K562 (cell line): Measurements from ENCODE around the gene NIM1K. TPM values are rescaled to one million over a fixed set of nuclear protein-coding genes. Genes with fewer than 3 reads are reported as not detected.

Experiments used
- CTBP1 ChIP-seq: fragments of 450-650 bp; IDR thresholded peaks from 2 replicates; pipeline ENCODE4 v1.6.1; 2016; ENCODE audit warnings: borderline replicate concordance
- ELF2 ChIP-seq: fragments of 250-450 bp; sonication (Bioruptor Pico); IDR thresholded peaks from 2 replicates; pipeline ENCODE4 v1.5.0; 2021; ENCODE audit warnings: mild to moderate bottlenecking
- FOSL1 ChIP-seq: fragments of 200-800 bp; sonication (Bioruptor generic); conservative IDR thresholded peaks from 2 replicates; pipeline ENCODE4 v1.6.1; 2016; ENCODE audit warnings: missing genetic modification characterization, missing compliant biosample characterization
- HDAC2 ChIP-seq: fragments of 450-650 bp; IDR thresholded peaks from 2 replicates; pipeline ENCODE4 v1.6.1; 2016; ENCODE audit warnings: mild to moderate bottlenecking
- KDM1A ChIP-seq, 2 experiments: fragments of 450-650 bp; IDR thresholded peaks; 2 replicates each; pipeline ENCODE4 v1.6.1; 2016; ENCODE audit warnings: mild to moderate bottlenecking in 2 of 2
- MEIS2 ChIP-seq: fragments of 450-650 bp; IDR thresholded peaks from 2 replicates; pipeline ENCODE4 v1.6.1; 2014; ENCODE audit warnings: mild to moderate bottlenecking; ENCODE audit not compliant: partially characterized antibody
- NCOR1 ChIP-seq: fragments of 450-650 bp; IDR thresholded peaks from 2 replicates; pipeline ENCODE4 v1.6.1; 2016; ENCODE audit warnings: mild to moderate bottlenecking, moderate library complexity
- POLR3G ChIP-seq: IDR thresholded peaks from 2 replicates; pipeline ENCODE4 v1.6.1; 2011; ENCODE audit not compliant: insufficient read length, insufficient replicate concordance; ENCODE audit errors: extremely low read depth
- TCF7 ChIP-seq: sonication (generic); IDR thresholded peaks from 2 replicates; pipeline ENCODE4 v1.6.1; 2016; ENCODE audit warnings: antibody characterized with exemption, borderline replicate concordance
- ZFPM2 ChIP-seq: fragments of 250-450 bp; sonication (Bioruptor Pico); IDR thresholded peaks from 2 replicates; pipeline ENCODE4 v1.5.1; 2022; ENCODE audit warnings: mild to moderate bottlenecking
- ZNF316 ChIP-seq: fragments of 450-650 bp; IDR thresholded peaks from 2 replicates; pipeline ENCODE4 v1.6.1; 2016
- ZSCAN29 ChIP-seq: fragments of 450-650 bp; IDR thresholded peaks from 2 replicates; pipeline ENCODE4 v1.6.1; 2017
- polyA plus RNA-seq, 8 experiments: library from polyadenylated mRNA; depleted of rRNA in 4 of 8; stranded (reverse) in 5 of 8; unstranded in 3 of 8; fragments of >200 nt; fragmentation: Nextera tagmentation in 2 of 8; fragmentation: Illumina TruSeq in 1 of 8; extraction: Ambion mirVana in 2 of 8; extraction: Trizol in 1 of 8; gene quantifications; 2 replicates each; pipeline versions ENCODE4 v1.2.1 to v1.2.3, GENCODE V29; 2011 to 2014; ENCODE audit warnings: inconsistent platforms in 1 of 8, missing spikeins in 1 of 8
- total RNA-seq, 7 experiments: library from RNA; depleted of rRNA in 6 of 7; stranded (reverse); fragments of >200 nt in 6 of 7; fragmentation: Illumina TruSeq in 2 of 7; extraction: Trizol in 2 of 7; gene quantifications; 2 replicates each; pipeline versions ENCODE4 v1.2.1 to v1.2.3, GENCODE V29; 2011 to 2021; ENCODE audit warnings: low replicate concordance in 1 of 7
- TF ChIP-seq, protein P1 (sequence below): fragments of 450-650 bp; IDR thresholded peaks from 2 replicates; pipeline ENCODE4 v1.6.1; 2018; ENCODE audit not compliant: partially characterized antibody
- TF ChIP-seq, protein P2 (sequence below), 2 experiments: IDR thresholded peaks in 1 of 2; conservative IDR thresholded peaks in 1 of 2; 2 replicates each; pipeline ENCODE4 v1.6.1; 2016; ENCODE audit warnings: low read depth in 2 of 2, mild to moderate bottlenecking in 1 of 2, missing compliant biosample characterization in 1 of 2, missing genetic modification characterization in 1 of 2, moderate library complexity in 1 of 2
- TF ChIP-seq, protein P3 (sequence below), 3 experiments: IDR thresholded peaks in 2 of 3; conservative IDR thresholded peaks in 1 of 3; 2 replicates each; pipeline ENCODE4 v1.5.1; 2011 to 2012; ENCODE audit warnings: low read length in 3 of 3, mild to moderate bottlenecking in 3 of 3, control low read depth in 2 of 3, improper control_type of control experiment in 1 of 3, inconsistent platforms in 1 of 3, low read depth in 1 of 3, mixed read lengths in 1 of 3, moderate library complexity in 1 of 3; ENCODE audit not compliant: insufficient read depth in 2 of 3
- TF ChIP-seq, protein P4 (sequence below): fragments of 450-650 bp; IDR thresholded peaks from 2 replicates; pipeline ENCODE4 v1.7.0; 2016; ENCODE audit warnings: borderline replicate concordance
- TF ChIP-seq, protein P5 (sequence below): fragments of 450-650 bp; IDR thresholded peaks from 2 replicates; pipeline ENCODE4 v1.6.1; 2016

Gene NIM1K
- total and polyA plus RNA-seq, 9 of the 15 experiments (the other 6 are each of a cell fraction or from before 2014, with no cell fraction given) = 0.03 to 0.34 (median 0.08) TPM; not detected in 3

DNA sequence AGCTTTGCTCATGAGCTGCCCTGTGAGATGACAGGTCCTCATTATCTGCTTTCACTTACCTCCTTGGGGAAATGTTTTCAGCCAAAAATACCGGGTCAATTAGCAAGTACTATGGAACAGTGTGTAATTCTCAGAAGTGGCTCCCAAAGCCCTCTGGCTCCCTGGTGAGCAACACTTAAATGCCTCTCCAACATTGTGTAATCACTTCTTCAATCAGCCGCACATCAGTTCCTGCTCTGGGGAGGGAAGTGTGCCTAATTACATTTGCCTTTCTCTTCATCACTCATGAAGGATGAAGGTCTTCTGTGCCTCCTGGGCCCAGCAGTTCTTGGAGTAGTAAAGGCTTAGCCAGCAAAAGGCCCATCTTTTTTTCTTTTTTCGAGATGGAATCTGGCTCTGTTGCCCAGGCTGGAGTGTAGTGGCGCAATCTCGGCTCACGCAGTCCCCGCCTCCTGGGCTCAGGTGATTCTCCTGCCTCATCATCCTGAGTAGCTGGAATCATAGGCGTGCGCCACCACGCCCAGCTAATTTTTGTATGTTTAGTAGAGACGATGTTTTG lies 23.1 kb downstream of the NIM1K start (continued):
- TF ChIP-seq TCF7 = 0 out of 2 replicates have a peak, but pooled peaks have one; percentile 50
- TF ChIP-seq, protein P1, sequence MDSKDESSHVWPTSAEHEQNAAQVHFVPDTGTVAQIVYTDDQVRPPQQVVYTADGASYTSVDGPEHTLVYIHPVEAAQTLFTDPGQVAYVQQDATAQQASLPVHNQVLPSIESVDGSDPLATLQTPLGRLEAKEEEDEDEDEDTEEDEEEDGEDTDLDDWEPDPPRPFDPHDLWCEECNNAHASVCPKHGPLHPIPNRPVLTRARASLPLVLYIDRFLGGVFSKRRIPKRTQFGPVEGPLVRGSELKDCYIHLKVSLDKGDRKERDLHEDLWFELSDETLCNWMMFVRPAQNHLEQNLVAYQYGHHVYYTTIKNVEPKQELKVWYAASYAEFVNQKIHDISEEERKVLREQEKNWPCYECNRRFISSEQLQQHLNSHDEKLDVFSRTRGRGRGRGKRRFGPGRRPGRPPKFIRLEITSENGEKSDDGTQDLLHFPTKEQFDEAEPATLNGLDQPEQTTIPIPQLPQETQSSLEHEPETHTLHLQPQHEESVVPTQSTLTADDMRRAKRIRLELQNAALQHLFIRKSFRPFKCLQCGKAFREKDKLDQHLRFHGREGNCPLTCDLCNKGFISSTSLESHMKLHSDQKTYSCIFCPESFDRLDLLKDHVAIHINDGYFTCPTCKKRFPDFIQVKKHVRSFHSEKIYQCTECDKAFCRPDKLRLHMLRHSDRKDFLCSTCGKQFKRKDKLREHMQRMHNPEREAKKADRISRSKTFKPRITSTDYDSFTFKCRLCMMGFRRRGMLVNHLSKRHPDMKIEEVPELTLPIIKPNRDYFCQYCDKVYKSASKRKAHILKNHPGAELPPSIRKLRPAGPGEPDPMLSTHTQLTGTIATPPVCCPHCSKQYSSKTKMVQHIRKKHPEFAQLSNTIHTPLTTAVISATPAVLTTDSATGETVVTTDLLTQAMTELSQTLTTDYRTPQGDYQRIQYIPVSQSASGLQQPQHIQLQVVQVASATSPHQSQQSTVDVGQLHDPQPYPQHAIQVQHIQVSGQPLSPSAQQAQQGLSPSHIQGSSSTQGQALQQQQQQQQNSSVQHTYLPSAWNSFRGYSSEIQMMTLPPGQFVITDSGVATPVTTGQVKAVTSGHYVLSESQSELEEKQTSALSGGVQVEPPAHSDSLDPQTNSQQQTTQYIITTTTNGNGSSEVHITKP = no peak
- TF ChIP-seq, protein P2, sequence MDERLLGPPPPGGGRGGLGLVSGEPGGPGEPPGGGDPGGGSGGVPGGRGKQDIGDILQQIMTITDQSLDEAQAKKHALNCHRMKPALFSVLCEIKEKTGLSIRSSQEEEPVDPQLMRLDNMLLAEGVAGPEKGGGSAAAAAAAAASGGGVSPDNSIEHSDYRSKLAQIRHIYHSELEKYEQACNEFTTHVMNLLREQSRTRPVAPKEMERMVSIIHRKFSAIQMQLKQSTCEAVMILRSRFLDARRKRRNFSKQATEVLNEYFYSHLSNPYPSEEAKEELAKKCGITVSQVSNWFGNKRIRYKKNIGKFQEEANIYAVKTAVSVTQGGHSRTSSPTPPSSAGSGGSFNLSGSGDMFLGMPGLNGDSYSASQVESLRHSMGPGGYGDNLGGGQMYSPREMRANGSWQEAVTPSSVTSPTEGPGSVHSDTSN (CRISPR knock-in tag; IDR thresholded peaks at IDR 0.05; ENCODE audit: low read depth) = no peak
- TF ChIP-seq, protein P2 (tag; conservative IDR thresholded peaks at IDR 0.05; ENCODE audit: low read depth) = 0 out of 2 replicates have a peak, but pooled peaks have one; percentile 6
- TF ChIP-seq MEIS2 = peak; percentile 66
- peak; percentile 19; the same call in 1 of the 2 replicates for TF ChIP-seq NCOR1
- peak; percentile 72; the same call in 1 of the 2 replicates for TF ChIP-seq HDAC2
- TF ChIP-seq ZFPM2 (CRISPR knock-in tag) = no peak
- TF ChIP-seq, protein P3, sequence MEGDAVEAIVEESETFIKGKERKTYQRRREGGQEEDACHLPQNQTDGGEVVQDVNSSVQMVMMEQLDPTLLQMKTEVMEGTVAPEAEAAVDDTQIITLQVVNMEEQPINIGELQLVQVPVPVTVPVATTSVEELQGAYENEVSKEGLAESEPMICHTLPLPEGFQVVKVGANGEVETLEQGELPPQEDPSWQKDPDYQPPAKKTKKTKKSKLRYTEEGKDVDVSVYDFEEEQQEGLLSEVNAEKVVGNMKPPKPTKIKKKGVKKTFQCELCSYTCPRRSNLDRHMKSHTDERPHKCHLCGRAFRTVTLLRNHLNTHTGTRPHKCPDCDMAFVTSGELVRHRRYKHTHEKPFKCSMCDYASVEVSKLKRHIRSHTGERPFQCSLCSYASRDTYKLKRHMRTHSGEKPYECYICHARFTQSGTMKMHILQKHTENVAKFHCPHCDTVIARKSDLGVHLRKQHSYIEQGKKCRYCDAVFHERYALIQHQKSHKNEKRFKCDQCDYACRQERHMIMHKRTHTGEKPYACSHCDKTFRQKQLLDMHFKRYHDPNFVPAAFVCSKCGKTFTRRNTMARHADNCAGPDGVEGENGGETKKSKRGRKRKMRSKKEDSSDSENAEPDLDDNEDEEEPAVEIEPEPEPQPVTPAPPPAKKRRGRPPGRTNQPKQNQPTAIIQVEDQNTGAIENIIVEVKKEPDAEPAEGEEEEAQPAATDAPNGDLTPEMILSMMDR (IDR thresholded peaks at IDR 0.05 in 2 of 3, conservative IDR thresholded peaks at IDR 0.05 in 1 of 3; ENCODE audit: insufficient read depth in 2 of 3, low read depth in 1 of 3, low read length in 3 of 3) = no peak
- TF ChIP-seq, protein P4, sequence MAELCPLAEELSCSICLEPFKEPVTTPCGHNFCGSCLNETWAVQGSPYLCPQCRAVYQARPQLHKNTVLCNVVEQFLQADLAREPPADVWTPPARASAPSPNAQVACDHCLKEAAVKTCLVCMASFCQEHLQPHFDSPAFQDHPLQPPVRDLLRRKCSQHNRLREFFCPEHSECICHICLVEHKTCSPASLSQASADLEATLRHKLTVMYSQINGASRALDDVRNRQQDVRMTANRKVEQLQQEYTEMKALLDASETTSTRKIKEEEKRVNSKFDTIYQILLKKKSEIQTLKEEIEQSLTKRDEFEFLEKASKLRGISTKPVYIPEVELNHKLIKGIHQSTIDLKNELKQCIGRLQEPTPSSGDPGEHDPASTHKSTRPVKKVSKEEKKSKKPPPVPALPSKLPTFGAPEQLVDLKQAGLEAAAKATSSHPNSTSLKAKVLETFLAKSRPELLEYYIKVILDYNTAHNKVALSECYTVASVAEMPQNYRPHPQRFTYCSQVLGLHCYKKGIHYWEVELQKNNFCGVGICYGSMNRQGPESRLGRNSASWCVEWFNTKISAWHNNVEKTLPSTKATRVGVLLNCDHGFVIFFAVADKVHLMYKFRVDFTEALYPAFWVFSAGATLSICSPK = no peak
- no peak for TF ChIP-seq FOSL1
- no peak for TF ChIP-seq ELF2 (CRISPR knock-in tag)
- TF ChIP-seq ZNF316 = peak; percentile 6; the same call in 1 of the 2 replicates
- TF ChIP-seq, protein P5, sequence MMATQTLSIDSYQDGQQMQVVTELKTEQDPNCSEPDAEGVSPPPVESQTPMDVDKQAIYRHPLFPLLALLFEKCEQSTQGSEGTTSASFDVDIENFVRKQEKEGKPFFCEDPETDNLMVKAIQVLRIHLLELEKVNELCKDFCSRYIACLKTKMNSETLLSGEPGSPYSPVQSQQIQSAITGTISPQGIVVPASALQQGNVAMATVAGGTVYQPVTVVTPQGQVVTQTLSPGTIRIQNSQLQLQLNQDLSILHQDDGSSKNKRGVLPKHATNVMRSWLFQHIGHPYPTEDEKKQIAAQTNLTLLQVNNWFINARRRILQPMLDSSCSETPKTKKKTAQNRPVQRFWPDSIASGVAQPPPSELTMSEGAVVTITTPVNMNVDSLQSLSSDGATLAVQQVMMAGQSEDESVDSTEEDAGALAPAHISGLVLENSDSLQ = peak; percentile 41; the same call in 1 of the 2 replicates
- no peak for TF ChIP-seq POLR3G
- no peak for TF ChIP-seq ZSCAN29
- peak; percentile 90 for TF ChIP-seq CTBP1
- peak; percentile 62 to 86 for TF ChIP-seq KDM1A (IDR thresholded peaks at IDR 0.05)
